Right cardiac atrium (tissue), 5 donors: ENCODE measurements around the gene CRYGB. TPM values are rescaled to one million over a fixed set of nuclear protein-coding genes. Genes with fewer than 3 reads are reported as not detected.

Source experiments
- ATAC-seq, 2 donors: fragments of 200-7000 bp; cut with Tn5 transposase; one replicate each; pipeline versions ENCODE4 v1.8.0 to v1.9.1; 2020; ENCODE audit warnings: moderate library complexity in 2 of 2, mild to moderate bottlenecking in 1 of 2
- DNase-seq, 3 donors: peaks; one replicate each; pipeline ENCODE4 v3.0.0-alpha.2; 2020
- H3K27ac ChIP-seq: one replicate; pipeline ENCODE4 v1.5.1; 2013; ENCODE audit warnings: mild to moderate bottlenecking, low read length, control low read depth, moderate library complexity
- H3K27me3 ChIP-seq: one replicate; pipeline ENCODE4 v1.6.1; 2013; ENCODE audit not compliant: control insufficient read depth, insufficient read depth
- H3K4me1 ChIP-seq: one replicate; pipeline ENCODE4 v1.6.1; 2013; ENCODE audit warnings: low read length; ENCODE audit not compliant: control insufficient read depth, insufficient read depth
- H3K4me3 ChIP-seq: one replicate; pipeline ENCODE4 v1.5.1; 2013; ENCODE audit warnings: low read length, control low read depth
- H3K9me3 ChIP-seq: one replicate; pipeline ENCODE4 v1.6.1; 2013; ENCODE audit warnings: low read length; ENCODE audit not compliant: control insufficient read depth
- WGBS: extraction: QIAGEN DNeasy Blood & Tissue Kit; methylation state at CpG from one replicate; pipeline ENCODE4 v1.1.7; 2013; 5-methylcytosine and 5-hydroxymethylcytosine counted together
- intact Hi-C, 4 donors: fragments of 100-400 bp; cut with DNase I; formaldehyde crosslinking; loops; one replicate each; pipeline versions ENCODE4 v1.11.0 to v1.14.0; 2022 to 2023
- polyA plus RNA-seq: library from polyadenylated mRNA; stranded (reverse); fragments of 200-250 nt; gene quantifications from one replicate; pipeline ENCODE4 v1.2.3, GENCODE V29; 2013
- total RNA-seq, 4 donors: library from RNA; stranded (reverse); fragmentation: NEBNext Ultra II Directional; extraction: Animal tissue kit (Norgen Biotek cat#: 25700); gene quantifications; one replicate each; pipeline ENCODE4 v1.2.1, GENCODE V29; 2021
- donor health status: healthy with polysubstance abuse.
- donor health status: DM: no; HTN: yes; CAD: no.
- donor health status: DM: no; HTN: no; CAD: no.
- donor health status: DM: no; HTN: yes; CAD: no; lungs with severe emphysema.
- donor health status: DM: yes; HTN: yes; CAD: no.

Gene CRYGB
- total and polyA plus RNA-seq, 5 donors = not detected

DNA sequence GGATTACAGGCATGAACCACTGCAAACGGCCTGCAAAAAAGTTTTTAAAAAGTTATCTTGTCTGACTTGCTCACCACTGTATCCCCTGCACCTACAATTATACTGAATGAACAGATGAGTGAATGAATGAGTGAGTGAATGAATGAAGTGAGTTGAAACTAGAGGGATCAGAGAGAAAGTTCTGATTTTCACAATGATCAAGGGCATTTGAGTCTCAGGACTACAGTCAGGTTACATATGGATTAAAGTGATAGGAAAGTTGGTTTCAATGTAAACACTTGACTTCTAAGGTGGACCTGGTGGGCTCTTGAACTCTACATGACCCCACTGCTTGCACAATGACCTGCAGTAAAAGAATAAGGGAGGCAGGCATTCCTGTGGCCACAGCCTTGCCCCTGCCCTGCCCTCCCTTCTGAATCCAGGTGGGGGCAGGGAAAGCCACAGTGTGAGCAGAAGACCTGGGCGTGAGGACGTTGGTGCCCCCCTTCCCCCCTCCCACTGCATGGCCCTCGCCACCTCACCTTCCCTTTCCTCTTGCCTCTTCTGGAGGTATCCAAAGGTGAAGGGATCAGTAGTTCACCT lies 33.2 kb upstream of the CRYGB start:
- ATAC-seq = no peak
- WGBS = 73% methylated on average over 4 of the region's 4 CpGs
- H3K27me3 ChIP-seq = no peaks in the 10 kb centered on the region
- no peak overlapping the region for H3K27ac ChIP-seq
- no peak for DNase-seq
- H3K4me3 ChIP-seq = no peak overlapping the region
- H3K4me1 ChIP-seq = no peaks in the 10 kb centered on the region
- intact Hi-C loops = loop anchor here in 1 of 4 donors (5.0 kb wide), 1 partner anchor 73 kb away; no protein-coding TSS in a partner anchor
- no peaks in the 10 kb centered on the region for H3K9me3 ChIP-seq

DNA sequence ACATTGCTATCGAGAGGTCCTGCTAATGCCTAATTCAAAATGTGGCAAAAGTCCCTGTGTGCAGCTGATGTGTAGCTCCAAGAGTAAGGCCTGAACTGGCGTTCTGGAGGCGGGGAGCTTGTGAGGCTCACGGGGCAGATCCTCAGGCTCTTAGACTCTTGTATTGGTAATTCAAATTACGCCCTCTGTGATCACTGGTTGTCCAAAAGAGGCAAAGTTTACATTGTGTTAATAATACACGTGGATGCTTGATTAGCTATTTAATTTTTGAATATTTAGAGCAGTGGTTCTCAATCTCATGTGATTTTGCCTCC lies 29.8 kb upstream of the CRYGB start:
- Histone ChIP-seq H3K27me3 (no peaks in the 10 kb centered on the region), H3K9me3 (no peaks in the 10 kb centered on the region), H3K4me3 (no peak overlapping the region), H3K4me1 (no peaks in the 10 kb centered on the region), H3K27ac (no peak overlapping the region)
- 47% methylated on average over 6 of the region's 6 CpGs for whole genome bisulfite sequencing
- ATAC-seq = no peak
- intact Hi-C loops = loop anchor here in 1 of 4 donors (5.0 kb wide), 1 partner anchor 77 kb away; no protein-coding TSS in a partner anchor
- no peak for DNase-seq

- Histone ChIP-seq H3K4me1 (no peaks in the 10 kb centered on the region), H3K9me3 (no peaks in the 10 kb centered on the region), H3K27ac (no peak overlapping the region), H3K4me3 (no peak overlapping the region), H3K27me3 (no peaks in the 10 kb centered on the region)
- DNase-seq (peak; percentile 65 to 87 (median 74)), ATAC-seq (peak; percentile 95 to 97)
- WGBS = 41% methylated on average over 21 of the region's 21 CpGs
- intact Hi-C loops = loop anchor here in 1 of 4 donors (5.0 kb wide), 1 partner anchor 77 kb away; no protein-coding TSS in a partner anchor
Observed at GRCh38 chr2:208175069-208175839, 29.3 kb upstream of the CRYGB start.

GRCh38 chr2:208174144-208174543 lies 28.2 kb upstream of the CRYGB start:
- Histone ChIP-seq H3K27ac (no peak overlapping the region), H3K27me3 (no peaks in the 10 kb centered on the region), H3K4me1 (no peaks in the 10 kb centered on the region), H3K4me3 (no peak overlapping the region), H3K9me3 (no peaks in the 10 kb centered on the region)
- 83% methylated on average over 9 of the region's 9 CpGs for WGBS
- intact Hi-C loops = no loop called here
- ATAC-seq (no peak), DNase-seq (no peak)

DNA sequence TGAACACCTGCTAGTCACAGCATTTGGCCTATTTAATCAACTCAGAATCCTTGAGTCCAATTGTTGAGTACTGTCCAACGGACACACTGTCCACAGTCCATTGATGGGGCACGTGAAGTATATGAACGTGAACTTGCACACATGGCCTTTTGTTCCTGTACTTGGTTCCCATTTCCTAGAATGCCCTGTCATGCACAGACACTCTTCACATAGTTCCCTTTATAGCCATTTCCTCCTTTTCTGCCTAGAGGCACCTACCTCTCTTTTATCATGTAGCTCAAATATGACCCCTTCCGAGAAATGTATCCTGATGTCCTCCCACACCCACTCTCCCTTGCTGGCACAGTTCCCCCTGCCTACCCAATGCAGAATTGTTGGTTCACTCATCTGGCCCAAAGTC lies 26.2 kb upstream of the CRYGB start:
- Histone ChIP-seq H3K9me3 (no peaks in the 10 kb centered on the region), H3K27me3 (no peaks in the 10 kb centered on the region), H3K4me3 (no peak overlapping the region), H3K27ac (no peak overlapping the region), H3K4me1 (no peaks in the 10 kb centered on the region)
- peak; percentile 46 to 66 for ATAC-seq
- 59% methylated on average over 4 of the region's 4 CpGs for WGBS
- no peak for DNase-seq
- intact Hi-C loops = no loop called here

GRCh38 chr2:208164951-208165755 lies 19.2 kb upstream of the CRYGB start:
- no peak overlapping the region for H3K4me3 ChIP-seq
- intact Hi-C loops = no loop called here
- 86% methylated on average over 2 of the region's 2 CpGs for WGBS
- ATAC-seq = no peak
- H3K4me1 ChIP-seq = no peaks in the 10 kb centered on the region
- DNase-seq = no peak
- H3K27ac ChIP-seq = no peak overlapping the region
- no peaks in the 10 kb centered on the region for H3K9me3 ChIP-seq
- H3K27me3 ChIP-seq = no peaks in the 10 kb centered on the region

DNA sequence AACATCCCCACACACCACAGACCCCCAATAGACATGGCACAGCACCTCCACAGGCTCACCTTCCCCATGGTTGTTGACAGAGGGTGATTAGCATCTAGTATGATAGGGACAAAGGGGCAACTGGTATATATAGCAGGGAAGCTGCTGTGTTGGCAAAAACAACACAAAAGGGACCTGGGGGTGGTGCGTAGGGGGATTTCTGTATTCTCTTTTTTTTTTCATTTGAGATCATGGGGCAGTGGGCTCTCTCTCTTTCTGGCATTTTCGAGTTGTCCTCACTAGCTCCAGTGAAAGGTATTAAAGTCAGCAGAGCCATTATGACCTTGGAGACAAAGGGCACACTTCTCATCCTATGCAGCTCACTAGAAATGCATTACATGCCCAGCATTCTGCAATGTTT lies 17.5 kb upstream of the CRYGB start, which contains the start of gene CRYGA:
TSS of gene CRYGA (minus strand) at position 101 of the 400 bp plus-strand sequence. CDS start at position 68, 33 bp downstream.
- DNase-seq (no peak), ATAC-seq (no peak)
- H3K4me1 ChIP-seq = no peaks in the 10 kb centered on the region
- 79% methylated on average over 2 of the region's 2 CpGs for WGBS
- no peak within 1 kb of the TSS for H3K27ac ChIP-seq
- no peak within 1 kb of the TSS for H3K4me3 ChIP-seq
- intact Hi-C loops = no loop called here
- H3K27me3 ChIP-seq = no peaks in the 10 kb centered on the region
- no peaks in the 10 kb centered on the region for H3K9me3 ChIP-seq

DNA sequence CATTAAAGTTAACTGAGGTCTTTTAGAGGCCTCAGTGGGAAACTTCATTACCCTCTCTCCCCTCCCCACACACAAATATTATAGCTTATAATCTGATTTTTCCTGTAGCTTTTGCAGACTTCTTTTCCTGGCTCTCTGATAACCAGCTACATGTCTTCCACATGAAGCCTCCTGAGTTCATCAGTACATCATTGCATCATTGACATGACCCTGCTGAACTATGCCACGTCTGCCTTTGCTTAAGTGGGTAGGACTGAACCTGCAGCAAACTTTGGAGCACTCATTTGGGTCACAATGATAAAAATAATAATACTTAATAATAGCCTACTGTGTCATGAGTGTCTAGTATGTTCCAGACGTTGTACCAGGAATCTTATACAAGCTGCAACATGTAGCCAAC lies 10.5 kb upstream of the CRYGB start:
- no peaks in the 10 kb centered on the region for H3K4me1 ChIP-seq
- intact Hi-C loops = no loop called here
- ATAC-seq (no peak), DNase-seq (no peak)
- no peak overlapping the region for H3K4me3 ChIP-seq
- H3K27ac ChIP-seq = no peak overlapping the region
- H3K27me3 ChIP-seq = no peaks in the 10 kb centered on the region
- WGBS = 69% methylated on average over 2 of the region's 2 CpGs
- H3K9me3 ChIP-seq = no peaks in the 10 kb centered on the region

DNA sequence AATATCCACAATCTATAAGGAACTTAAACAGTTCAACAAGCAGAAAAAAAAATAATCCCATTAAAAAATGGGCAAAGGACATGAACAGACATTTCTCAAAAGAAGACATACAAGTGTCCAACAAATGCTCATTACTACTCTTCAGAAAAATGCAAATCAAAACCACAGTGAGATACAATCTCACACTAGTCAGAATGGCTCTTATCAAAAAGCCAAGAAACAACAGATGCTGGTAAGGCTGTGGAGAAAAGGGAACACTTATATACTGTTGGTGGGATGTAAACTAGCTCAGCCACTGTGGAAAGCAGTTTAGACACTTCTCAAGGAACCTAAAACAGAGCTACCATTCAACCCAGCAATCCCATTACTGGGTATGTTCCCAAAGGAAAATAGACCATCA lies 7.2 kb upstream of the CRYGB start:
- intact Hi-C loops = no loop called here
- ATAC-seq = no peak
- H3K4me3 ChIP-seq = no peak overlapping the region
- no peak overlapping the region for H3K27ac ChIP-seq
- H3K27me3 ChIP-seq = no peaks in the 10 kb centered on the region
- DNase-seq = no peak
- no peaks in the 10 kb centered on the region for H3K4me1 ChIP-seq
- H3K9me3 ChIP-seq = no peaks in the 10 kb centered on the region

GRCh38 chr2:208150956-208151355 lies 5.0 kb upstream of the CRYGB start:
- Histone ChIP-seq H3K9me3 (no peaks in the 10 kb centered on the region), H3K4me1 (peaks cover 5% of the 10 kb centered on the region), H3K27me3 (no peaks in the 10 kb centered on the region), H3K27ac (no peak overlapping the region), H3K4me3 (no peak overlapping the region)
- 82% methylated on average over 1 of the region's 1 CpG for WGBS
- no peak for DNase-seq
- intact Hi-C loops = no loop called here
- no peak for ATAC-seq

- ATAC-seq (no peak), DNase-seq (no peak)
- H3K27me3 ChIP-seq = no peaks in the 10 kb centered on the region
- intact Hi-C loops = no loop called here
- no peak overlapping the region for H3K4me3 ChIP-seq
- H3K4me1 ChIP-seq = peaks cover 5% of the 10 kb centered on the region
- no peaks in the 10 kb centered on the region for H3K9me3 ChIP-seq
- H3K27ac ChIP-seq = no peak overlapping the region
Observed at GRCh38 chr2:208150094-208150493, 4.1 kb upstream of the CRYGB start.
